Activated CD4-positive, alpha-beta T cell treated with anti-CD3 and anti-CD28 coated beads, Interleukin-2, amount 50 U/mL, for 4 hours (primary cell): ENCODE results near the gene PRR5.

ENCODE experiments used
- DNase-seq, 2 experiments: peaks; one replicate each; pipeline ENCODE4 v3.0.0-alpha.2; 2020

Gene PRR5

GRCh38 chr22:44759430-44760310, 57.7 kb downstream of the PRR5 start:
- DNase-seq, result no peak

- DNase-seq, result no peak
Observed at GRCh38 chr22:44760476-44760875, 58.5 kb downstream of the PRR5 start.

DNA sequence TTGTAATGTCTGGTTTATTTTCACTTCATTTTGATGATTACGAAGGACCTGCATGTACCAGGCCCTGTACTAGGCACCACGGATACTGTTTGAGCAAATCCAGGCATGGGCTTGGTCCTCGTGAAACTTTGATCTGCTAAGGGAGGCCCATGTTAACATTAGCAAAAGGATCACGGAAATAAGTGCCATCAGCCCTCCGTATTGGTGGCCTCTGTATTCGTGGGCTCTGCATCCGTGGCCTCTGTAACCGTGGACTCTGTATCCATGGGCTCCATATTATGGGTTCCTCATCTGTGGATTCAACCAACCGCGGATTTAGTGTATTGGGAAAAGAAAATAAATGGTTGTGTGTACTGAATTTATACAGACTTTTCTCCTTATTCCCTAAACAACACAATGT, 59.0 kb downstream of the PRR5 start:
- no peak for DNase-seq

GRCh38 chr22:44764373-44764772, 62.4 kb downstream of the PRR5 start:
- no peak for DNase-seq

DNA sequence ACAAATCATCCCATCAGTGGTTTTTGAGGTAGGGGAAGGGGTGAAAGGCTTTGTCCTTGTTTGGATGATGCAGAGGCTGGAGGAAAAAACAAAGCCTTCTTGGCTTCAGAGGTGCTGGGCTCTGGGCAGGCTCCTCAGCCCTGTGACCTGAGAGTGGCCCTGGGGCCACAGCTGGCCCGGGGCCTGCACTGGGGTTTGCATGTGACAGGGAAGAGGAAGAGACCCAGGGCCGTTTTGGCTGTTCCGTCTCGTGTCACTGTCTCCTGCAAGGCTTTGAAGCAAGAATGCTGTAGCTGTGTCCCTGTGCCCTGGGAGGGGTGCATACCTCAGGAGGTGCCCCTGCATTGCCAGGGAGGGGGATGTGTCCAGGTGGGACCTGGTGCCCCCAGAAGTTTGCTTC, 63.0 kb downstream of the PRR5 start:
- no peak for DNase-seq

- DNase-seq, result no peak
Observed at GRCh38 chr22:44765571-44766285, 63.7 kb downstream of the PRR5 start.

DNA sequence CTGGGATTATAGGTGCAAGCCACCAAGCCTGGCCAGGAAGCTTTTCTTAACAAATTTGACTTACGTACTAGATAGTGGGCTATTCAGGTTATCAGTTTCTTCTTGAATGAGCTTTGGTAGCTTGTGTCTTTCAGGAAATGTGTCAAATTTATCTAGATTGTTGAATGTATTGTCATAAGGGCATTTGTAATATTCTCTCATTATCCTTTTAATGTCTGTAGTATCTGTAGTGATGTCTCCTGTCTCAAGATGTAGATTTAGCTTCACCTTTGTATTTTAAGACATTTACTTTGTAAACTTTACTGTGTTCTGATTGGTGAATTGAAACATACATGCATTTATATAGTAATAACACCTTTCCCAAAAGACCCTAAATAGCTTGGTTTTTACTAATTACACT, 71.1 kb downstream of the PRR5 start:
- no peak for DNase-seq

DNA sequence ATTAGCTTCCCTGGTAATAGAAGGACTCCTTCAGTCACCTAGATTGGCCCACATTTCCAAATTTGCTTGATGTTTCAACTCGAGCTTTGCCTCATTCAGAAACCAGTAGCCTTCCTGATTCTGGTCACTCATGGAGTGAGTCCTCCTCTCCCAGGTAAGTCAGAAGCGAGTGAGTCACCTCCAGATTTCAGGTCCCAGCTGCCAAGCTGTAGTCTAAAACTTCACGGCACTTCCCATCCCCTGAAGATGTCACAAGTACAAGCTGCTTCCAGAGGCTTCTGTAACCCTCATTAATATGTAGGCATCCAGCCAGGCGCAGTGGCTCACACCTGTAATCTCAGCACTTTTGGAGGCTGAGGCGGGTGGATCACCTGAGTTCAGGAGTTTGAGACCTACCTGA, 73.9 kb downstream of the PRR5 start:
- DNase-seq, result no peak

DNA sequence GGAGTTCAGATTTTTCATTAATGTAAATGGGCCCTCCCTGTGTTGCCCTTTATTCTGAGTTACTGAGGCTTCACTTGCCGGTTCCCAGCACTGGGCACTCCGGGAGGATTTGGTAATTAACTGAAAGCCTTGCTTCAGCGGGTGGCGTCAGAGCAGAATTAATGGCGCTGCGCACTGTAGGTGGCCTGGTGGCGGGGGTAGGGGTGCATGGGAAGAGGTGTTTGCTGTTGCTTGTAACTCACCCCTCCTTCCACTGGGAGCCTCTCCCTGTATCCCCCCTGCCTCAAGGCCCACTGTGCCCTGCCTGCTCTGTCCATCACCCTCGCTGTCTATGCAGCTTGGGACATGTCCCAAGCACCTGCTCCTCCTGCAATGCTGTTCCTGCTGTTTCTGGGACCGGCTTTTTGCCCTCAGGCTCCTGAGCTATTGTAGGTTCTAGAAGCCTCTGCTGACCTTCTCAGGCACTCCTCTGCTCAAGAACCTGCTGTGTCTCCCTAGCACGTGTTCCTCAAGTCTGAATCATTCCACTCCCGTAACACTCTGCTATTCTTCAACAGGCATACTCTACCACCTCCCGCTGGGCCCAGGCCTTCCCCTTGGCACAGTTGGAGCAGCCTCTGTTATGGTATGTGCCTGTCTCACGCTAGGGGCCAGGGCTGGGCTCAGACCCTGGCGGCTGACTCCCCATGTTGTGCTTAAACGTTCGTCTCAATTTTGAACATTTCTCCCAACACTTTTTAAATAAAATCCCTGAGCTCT, 74.8 kb downstream of the PRR5 start:
- no peak for DNase-seq

DNA sequence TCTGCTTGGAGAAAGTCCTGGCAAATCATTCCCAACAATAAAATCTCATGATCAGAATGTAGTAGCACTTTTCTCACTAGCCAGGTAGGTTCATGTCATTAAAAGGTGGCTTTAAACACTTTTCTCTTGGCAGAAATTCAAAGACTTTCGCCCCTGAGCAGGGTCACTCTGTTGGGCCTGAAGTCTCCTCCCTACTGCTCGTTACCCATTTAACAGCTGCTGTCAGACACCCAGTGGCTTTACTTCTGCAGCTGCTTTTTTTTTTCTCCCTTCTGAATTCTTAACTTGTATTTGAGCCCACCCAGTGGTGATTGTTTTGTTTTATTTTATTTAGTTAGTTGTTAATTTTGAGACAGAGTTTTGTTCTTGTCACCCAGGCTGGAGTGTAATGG, 75.4 kb downstream of the PRR5 start:
- no peak for DNase-seq

GRCh38 chr22:44780876-44781449, 79.0 kb downstream of the PRR5 start:
- no peak for DNase-seq

GRCh38 chr22:44782363-44782963, 80.5 kb downstream of the PRR5 start:
- DNase-seq, result no peak

- no peak for DNase-seq
Observed at GRCh38 chr22:44783091-44783490, 81.1 kb downstream of the PRR5 start.

GRCh38 chr22:44783581-44783980, 81.6 kb downstream of the PRR5 start:
- no peak for DNase-seq

- DNase-seq, result no peak
Observed at GRCh38 chr22:44786136-44786535, 84.1 kb downstream of the PRR5 start.

- no peak for DNase-seq
Observed at GRCh38 chr22:44786610-44787009, 84.6 kb downstream of the PRR5 start.
